HG03280 (cell line): ENCODE data around the gene SMIM29.

ENCODE experiments used
- ATAC-seq: cut with Tn5 transposase; IDR thresholded peaks from one replicate; pipeline ENCODE4 v1.9.1; 2021; ENCODE audit warnings: mild to moderate bottlenecking, moderate library complexity; ENCODE audit not compliant: unreplicated experiment

Gene SMIM29

GRCh38 chr6:34248727-34249468, at the start of gene SMIM29:
SMIM29 (minus strand) TSS chr6:34249006; CDS start chr6:34247791, 1,215 bp downstream.
- ATAC-seq: peak; percentile 89

GRCh38 chr6:34295721-34296120, 46.9 kb upstream of the SMIM29 start:
- ATAC-seq: peak; percentile 79

- no peak for ATAC-seq
Measured at GRCh38 chr6:34292954-34293353, 44.1 kb upstream of the SMIM29 start.

GRCh38 chr6:34289137-34289536, 40.3 kb upstream of the SMIM29 start:
- ATAC-seq: no peak

GRCh38 chr6:34288581-34288980, 39.8 kb upstream of the SMIM29 start:
- no peak for ATAC-seq

- no peak for ATAC-seq
Measured at GRCh38 chr6:34285448-34286164, 36.8 kb upstream of the SMIM29 start.

- ATAC-seq: no peak
Measured at GRCh38 chr6:34284563-34285447, 36.0 kb upstream of the SMIM29 start.

GRCh38 chr6:34281702-34282334, 33.0 kb upstream of the SMIM29 start:
- no peak for ATAC-seq

GRCh38 chr6:34280216-34280615, 31.4 kb upstream of the SMIM29 start:
- ATAC-seq: no peak

GRCh38 chr6:34278833-34279232, 30.0 kb upstream of the SMIM29 start:
- ATAC-seq: no peak

- no peak for ATAC-seq
Measured at GRCh38 chr6:34277763-34278112, 28.9 kb upstream of the SMIM29 start.

GRCh38 chr6:34276881-34277762, 28.3 kb upstream of the SMIM29 start:
- ATAC-seq: no peak

- ATAC-seq: no peak
Measured at GRCh38 chr6:34276191-34276590, 27.4 kb upstream of the SMIM29 start.

- no peak for ATAC-seq
Measured at GRCh38 chr6:34275128-34275804, 26.5 kb upstream of the SMIM29 start.

- no peak for ATAC-seq
Measured at GRCh38 chr6:34274129-34274528, 25.3 kb upstream of the SMIM29 start.

- ATAC-seq: no peak
Measured at GRCh38 chr6:34273242-34273805, 24.5 kb upstream of the SMIM29 start.

GRCh38 chr6:34272013-34272926, 23.5 kb upstream of the SMIM29 start:
- ATAC-seq: no peak
